Epithelial cell of proximal tubule (primary cell): ENCODE results near the gene IFNL2. TPM values are rescaled to one million over a fixed set of nuclear protein-coding genes. Genes with fewer than 3 reads are reported as not detected.
"Not testable (repeated sequence)": the region's sequence is repeated elsewhere in the genome, so short reads cannot be mapped to it uniquely, and the experiment has no call there.

Experiments
- DNase-seq: peaks from one replicate; pipeline ENCODE4 v3.0.0-alpha.2; 2011; ENCODE audit warnings: low read depth
- H3K4me3 ChIP-seq: 2 replicates; pipeline ENCODE4 v1.5.1; 2011; ENCODE audit warnings: low read depth, mild to moderate bottlenecking, low read length
- CTCF ChIP-seq: conservative IDR thresholded peaks from 2 replicates; pipeline ENCODE4 v1.5.1; 2012; ENCODE audit warnings: low read depth, mild to moderate bottlenecking, low read length
- total RNA-seq: library from RNA; depleted of rRNA; stranded (reverse); fragments of >200 nt; gene quantifications from 2 replicates; pipeline ENCODE4 v1.2.3, GENCODE V29; 2015

IFNL2 gene
- total RNA-seq, 1 donor from 2014 or later, result not detected

- no peak overlapping the region for H3K4me3 ChIP-seq
- TF ChIP-seq CTCF, result no peak
- no peak for DNase-seq
Measured at GRCh38 chr19:39237200-39238184, 30.7 kb upstream of the IFNL2 start.

- TF ChIP-seq CTCF, result no peak
- no peak overlapping the region for H3K4me3 ChIP-seq
Measured at GRCh38 chr19:39238209-39238608, 30.0 kb upstream of the IFNL2 start.

GRCh38 chr19:39238944-39239343, 29.3 kb upstream of the IFNL2 start:
- TF ChIP-seq CTCF, result no peak
- DNase-seq, result no peak

More at GRCh38 chr19:39238209-39238608, 30.0 kb upstream of the IFNL2 start:
- DNase-seq, result no peak

GRCh38 chr19:39240421-39240820, 27.8 kb upstream of the IFNL2 start:
- no peak for TF ChIP-seq CTCF
- H3K4me3 ChIP-seq, result no peak overlapping the region
- DNase-seq, result no peak

More at GRCh38 chr19:39238944-39239343, 29.3 kb upstream of the IFNL2 start:
- no peak overlapping the region for H3K4me3 ChIP-seq

- H3K4me3 ChIP-seq, DNase-seq: not testable (repeated sequence)
Measured at GRCh38 chr19:39243741-39244140, 24.5 kb upstream of the IFNL2 start.

- H3K4me3 ChIP-seq, DNase-seq: not testable (repeated sequence)
Measured at GRCh38 chr19:39244410-39245100, 23.6 kb upstream of the IFNL2 start, which contains the start of gene IFNL3. Gene IFNL3, minus strand, starts transcription at chr19:39245006. Its CDS starts 39 bp downstream, at chr19:39244967.

- not testable (repeated sequence) for DNase-seq, H3K4me3 ChIP-seq
Measured at GRCh38 chr19:39245166-39245565, 23.0 kb upstream of the IFNL2 start.

- H3K4me3 ChIP-seq, result no peak overlapping the region
- TF ChIP-seq CTCF, result no peak
- DNase-seq, result no peak
Measured at GRCh38 chr19:39246951-39247669, 21.1 kb upstream of the IFNL2 start.
